ENCODE results near the gene CADM4.
A peak's percentile ranks its signal among the peaks of the same experiment; 100 is the strongest.
"Not testable (repeated sequence)": the region's sequence is repeated elsewhere in the genome, so short reads cannot be mapped to it uniquely, and the experiment has no call there.

The CADM4 gene

DNA sequence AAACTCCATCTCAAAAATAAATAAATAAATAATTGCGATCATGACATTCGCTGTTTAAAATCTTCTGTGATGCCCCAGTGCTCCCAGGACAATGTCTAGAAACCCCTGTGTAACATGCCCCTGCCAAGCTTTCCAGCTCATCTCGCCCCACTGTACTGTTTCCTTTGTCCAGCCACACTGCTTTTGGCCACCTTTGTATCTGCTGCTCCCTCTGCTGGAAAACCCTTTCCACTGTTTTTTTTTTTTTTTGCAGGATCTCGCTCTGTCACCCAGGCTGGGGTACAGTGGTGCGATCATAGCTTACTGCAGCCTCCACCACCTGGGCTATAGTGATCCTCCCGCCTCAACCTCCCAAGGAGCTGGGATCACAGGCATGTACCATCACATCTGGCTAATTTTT, 22.8 kb upstream of the CADM4 start:
- DNase-seq: no peak

- peak; percentile 67 for DNase-seq
These were observed 21.3 kb upstream of the CADM4 start for GRCh38 chr19:43660971-43661360.

DNA sequence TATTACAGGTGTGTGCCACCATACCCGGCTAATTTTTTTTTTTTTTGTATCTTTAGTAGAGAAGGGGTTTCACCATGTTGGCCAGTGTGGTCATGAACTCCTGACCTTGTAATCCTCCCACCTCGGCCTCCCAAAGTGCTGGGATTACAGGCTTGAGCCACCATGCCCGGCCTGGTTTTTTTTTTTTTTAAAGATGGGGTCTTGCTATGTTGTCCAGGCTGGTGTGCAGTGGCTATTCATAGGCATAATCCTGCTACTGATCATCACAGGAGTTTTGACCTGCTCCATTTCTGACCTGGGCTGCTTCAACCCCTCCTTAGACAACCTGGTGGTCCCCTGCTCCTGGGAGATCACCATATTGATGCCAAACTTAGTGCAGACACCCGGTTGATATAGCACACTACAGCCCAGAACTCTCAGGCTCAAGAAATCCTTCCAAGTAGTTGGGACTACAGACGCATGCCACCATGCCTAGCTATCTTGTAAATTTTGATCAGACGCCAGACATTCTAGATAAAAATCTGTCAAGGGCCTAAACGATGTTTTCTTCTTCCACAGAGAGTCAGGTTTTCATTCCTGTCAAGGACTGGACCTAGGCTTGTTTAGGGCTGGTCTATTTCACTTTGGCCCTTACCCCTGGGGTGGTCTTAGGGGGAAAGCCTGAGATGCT, 20.8 kb upstream of the CADM4 start:
- DNase-seq: no peak

- DNase-seq: no peak
These were observed 18.8 kb upstream of the CADM4 start for GRCh38 chr19:43658494-43658893.

DNA sequence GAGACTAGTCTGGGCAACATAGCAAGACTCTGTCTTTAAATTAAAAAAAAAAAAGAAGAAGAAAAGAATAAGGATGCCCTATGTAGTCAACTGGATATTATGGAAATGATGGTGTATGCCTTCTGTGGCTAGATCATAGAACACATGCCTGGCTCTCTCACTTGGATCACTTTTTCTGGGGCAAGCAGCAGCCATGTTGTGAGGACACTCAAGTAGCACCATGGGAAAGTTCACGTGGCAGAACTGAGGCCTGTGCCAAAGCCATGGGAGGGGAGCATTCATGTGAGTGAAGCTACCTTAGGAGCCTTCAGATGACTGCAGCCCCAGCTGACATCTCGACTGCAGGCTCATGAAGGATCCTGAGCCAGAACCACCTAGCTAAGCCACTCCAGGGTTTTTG, 18.4 kb upstream of the CADM4 start:
- no peak for DNase-seq

DNA sequence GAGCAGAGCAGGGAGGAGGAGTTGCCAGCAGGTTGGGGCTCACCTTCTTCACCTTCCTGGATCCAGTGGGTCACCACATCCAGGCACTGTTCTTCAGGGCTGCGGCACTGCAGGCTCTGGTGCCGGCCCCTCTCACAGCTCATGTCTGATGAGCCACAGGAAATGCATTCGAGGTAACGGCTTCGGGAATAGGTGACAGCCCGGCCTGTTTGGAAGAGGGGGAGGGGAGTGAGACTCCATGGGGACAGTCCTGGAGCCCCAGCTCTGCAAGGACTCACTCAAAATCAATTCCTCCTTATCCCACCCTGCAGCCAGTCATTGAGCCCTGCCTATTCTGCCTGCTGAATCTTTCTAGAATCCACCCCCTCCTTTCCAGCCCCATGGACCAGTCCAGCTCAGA, 16.8 kb upstream of the CADM4 start:
- no peak for DNase-seq

GRCh38 chr19:43652546-43652874, 12.9 kb upstream of the CADM4 start:
- no peak for DNase-seq

DNA sequence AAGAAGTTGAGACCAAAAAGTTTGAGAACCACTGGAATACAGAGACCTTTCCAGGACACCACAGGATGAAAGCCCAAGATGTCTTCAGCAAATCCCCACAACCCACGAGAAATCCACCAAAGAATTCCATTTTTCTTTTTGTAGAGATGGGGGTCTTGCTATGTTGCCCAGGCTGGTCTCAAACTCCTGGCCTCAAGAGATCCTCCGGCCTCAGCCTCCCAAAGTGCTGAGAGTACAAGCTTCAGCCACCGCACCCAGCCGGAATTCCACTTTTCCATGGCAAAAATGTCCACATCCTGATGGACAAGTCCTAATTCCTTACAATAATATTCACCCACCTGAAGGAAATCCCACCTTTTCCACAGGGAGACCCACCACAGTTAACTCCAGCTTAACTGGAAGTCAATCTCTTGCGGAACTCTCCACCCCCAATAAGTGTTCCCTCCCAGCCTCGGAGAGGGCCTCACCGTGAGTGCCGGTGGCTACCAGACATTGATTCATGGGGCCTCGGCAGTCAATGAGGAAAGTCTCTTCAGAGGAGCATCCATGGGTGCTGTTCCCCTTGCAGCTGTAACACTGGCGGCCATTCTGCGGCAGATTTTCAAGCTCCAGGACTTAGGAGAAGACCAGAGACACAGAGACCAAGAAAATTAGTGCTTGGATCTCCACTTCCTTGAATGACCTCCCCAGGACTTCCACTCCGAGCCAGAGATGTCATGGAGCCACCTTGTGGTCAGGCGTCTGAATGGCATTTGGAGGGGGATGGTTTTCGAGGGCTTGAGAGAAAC, 12.3 kb upstream of the CADM4 start:
- peak; percentile 73 for DNase-seq

GRCh38 chr19:43650276-43650675, 10.6 kb upstream of the CADM4 start:
- not testable (repeated sequence) for DNase-seq

GRCh38 chr19:43649514-43649913, 9.9 kb upstream of the CADM4 start:
- DNase-seq: no peak

GRCh38 chr19:43648633-43649032, 9.0 kb upstream of the CADM4 start:
- DNase-seq: no peak

DNA sequence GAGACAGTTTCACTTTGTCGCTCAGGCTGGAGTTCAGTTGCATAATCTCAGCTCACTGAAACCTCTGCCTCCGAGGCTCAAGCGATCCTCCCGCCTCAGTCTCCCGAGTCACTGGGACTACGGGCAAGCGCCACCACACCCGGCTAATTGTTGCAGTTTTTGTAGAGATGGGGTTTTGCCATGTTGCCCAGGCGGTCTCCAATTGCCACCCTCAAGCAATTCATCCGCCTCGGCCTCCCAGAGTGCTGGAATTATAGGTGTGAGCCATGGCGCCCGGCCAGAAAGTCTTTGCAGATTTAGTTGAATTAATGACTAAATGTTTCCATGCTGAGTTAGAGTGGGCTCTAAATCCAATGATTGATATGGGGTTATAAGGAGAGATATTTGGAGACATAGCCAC, 4.5 kb upstream of the CADM4 start:
- no peak for DNase-seq

GRCh38 chr19:43643326-43643725, 3.7 kb upstream of the CADM4 start:
- no peak for DNase-seq

- DNase-seq: no peak
These were observed 2.9 kb upstream of the CADM4 start for GRCh38 chr19:43642531-43642930.

GRCh38 chr19:43641333-43641732, 1.7 kb upstream of the CADM4 start:
- no peak for DNase-seq

DNA sequence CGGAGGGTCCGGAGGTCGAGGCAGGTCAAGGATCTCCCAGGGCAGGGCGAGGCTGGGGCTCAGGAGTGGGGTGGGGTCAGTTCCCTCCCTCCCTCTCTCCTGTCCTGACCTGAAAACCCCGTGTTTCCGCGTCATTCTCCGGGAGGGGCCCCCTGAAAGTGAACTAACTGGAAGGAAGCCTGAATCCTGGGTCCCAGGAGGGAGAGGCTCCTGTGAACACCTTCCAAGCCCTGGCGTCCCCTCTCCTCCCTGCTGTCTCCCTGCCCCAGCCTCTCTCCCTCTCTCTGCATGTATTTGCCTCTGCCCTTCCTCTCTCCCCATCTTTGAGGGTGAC, 741 bp upstream of the CADM4 start:
- DNase-seq: no peak

GRCh38 chr19:43638995-43639518, 593 bp downstream of the CADM4 start:
- DNase-seq: no peak

DNA sequence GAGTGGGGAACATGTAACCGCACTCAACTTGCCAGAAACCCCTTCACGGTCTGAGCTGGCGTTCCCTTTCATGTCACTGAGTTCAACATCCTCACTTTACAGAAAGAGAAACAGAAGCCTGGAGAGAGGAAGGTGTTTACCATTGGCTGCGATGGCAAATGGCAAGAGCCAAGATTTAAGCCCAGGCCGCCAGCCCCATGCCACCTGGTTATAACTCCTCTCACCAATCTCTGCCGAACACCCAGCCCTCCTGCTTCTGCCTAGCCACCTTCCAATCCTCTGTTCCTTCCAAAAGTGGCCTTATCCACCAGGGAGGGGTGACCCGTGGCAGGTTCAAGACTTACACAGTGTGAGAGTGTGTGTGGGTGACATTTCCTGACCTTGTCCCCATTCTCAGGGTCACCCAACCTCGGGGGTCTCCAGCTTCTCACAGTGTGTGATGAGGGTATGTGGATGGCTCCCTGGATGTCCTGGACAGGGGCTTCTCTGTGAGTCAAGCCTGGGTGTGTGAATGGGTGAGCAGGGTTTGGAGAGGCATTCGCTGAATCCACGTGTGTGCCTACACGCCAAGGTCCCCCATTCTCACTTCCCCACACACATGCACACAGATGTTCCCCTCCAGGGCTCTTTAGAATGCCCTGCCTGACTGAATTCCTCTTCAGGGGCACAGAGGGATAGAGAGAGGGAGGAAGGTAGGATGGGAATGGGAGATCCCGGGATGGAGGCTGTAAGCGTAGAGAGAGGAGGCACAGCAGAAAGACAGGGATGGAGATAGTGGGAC, 1.2 kb downstream of the CADM4 start:
- DNase-seq: no peak

DNA sequence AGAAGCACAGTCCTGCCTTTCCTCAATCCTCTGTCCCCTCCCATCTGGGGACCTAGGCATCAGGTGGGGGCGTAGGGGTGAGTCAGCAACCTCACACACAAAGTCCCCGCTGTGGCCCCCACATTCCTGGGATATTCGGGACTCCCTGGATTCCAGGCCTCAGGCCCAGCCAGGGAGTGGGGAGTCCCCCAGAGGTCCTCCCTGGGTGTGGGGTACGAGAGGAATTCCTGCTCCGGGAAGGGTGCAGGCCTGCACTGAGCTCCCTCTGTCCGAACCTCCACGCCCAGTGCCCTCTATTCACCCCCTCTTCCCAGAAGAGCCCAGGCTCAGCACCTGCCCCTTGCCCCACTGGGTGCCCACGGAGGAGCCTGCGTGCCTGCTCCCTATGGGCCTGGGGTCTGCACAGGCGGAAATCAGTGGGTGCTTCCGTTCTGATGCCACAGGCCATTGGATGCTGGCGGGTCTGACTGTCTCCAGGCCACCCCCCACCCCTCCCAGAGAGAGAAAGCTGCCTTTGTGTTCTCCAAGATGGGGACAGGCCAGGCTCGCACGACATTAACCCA, 3.4 kb downstream of the CADM4 start:
- no peak for DNase-seq

- DNase-seq: not testable (repeated sequence)
These were observed 4.1 kb downstream of the CADM4 start for GRCh38 chr19:43635561-43635940.

DNA sequence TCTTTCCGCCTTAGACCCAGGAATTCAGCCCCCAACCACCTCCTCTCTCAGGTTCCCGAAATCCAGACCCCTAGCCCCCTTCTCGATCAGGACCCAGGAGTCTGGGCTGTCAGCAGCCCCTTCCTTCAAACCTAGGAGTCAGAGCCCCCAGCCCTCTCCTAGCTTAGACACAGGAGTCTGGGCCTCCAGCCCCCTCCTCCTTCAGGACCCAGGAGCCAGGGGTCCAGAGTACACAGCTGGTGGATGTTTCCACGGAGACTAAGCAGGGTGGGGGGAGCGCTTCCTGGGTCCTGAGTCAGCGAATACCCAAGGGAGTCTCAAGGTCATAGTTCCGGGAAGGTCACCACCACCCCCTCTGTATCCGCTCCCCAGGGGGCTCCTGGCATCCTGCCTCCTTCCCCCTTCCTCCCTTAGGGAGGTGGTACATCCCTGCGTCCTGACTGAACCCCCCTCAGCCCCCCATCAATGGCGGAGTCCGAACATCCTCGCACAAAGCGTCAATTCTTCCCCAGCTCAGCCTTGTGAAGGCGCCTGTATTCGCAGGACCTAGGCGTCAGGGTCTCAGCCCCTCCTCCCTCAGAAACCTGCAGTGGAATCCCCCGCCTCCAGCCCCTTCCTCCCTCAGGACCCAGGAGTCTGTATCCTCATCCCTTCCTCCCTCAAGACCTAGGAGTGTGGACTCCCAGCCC, 4.6 kb downstream of the CADM4 start:
- no peak for DNase-seq

DNA sequence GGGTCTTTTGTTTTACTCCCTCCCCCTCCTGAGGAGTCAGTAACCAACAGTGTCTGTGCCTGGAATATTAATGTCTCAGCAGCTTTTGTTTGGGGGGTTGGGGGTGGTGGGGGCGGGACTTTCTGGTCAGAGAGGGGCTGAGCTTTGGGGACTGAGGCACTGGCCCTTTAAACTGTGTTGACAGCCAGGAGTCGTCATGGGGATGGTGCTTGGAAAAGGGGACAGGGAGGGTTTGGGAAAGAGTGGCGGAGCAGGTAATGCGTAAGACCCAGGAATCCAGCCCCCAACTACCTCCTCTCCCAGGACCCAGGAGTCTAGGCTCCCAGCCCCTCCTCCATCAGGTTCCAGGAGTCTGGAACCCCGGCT, 5.2 kb downstream of the CADM4 start:
- no peak for DNase-seq

DNA sequence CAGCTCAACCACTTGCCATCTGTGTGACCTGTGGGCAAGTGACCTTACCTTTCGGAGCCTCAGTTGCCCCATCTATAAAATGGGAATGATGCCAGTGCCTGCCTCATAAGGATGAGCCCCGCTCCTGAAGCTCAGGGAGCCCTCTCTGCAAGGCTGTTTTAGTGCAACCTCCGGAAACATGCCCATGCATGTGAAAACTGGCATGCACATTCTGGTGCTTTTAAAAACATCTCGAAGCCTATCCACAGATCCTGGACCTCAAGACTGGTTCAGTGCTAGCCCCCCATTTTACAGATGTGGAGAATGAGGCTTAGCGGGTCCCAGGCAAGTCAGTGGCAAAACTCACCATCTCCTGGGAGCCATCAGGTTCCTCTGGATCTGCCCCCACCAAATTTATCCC, 5.6 kb downstream of the CADM4 start:
- no peak for DNase-seq
